SK-N-MC (cell line): ENCODE results near the gene FDX1.

ENCODE experiments used
- EZH2 ChIP-seq: fragments of 200-600 bp; sonication (generic); IDR thresholded peaks from one replicate; pipeline ENCODE4 v1.6.1; 2017; ENCODE audit warnings: antibody characterized with exemption
- FOXP2 ChIP-seq: optimal IDR thresholded peaks from 2 replicates; pipeline ENCODE3; 2011; ENCODE audit warnings: mild to moderate bottlenecking, moderate library complexity; ENCODE audit not compliant: insufficient read depth; ENCODE audit errors: extremely low read length, control extremely low read depth
- POLR2AphosphoS5 ChIP-seq: IDR thresholded peaks from 2 replicates; pipeline ENCODE4 v1.6.1; 2012; ENCODE audit warnings: mild to moderate bottlenecking, low read depth, low read length, borderline replicate concordance

GRCh38 chr11:110424775-110425444 lies 4.8 kb upstream of the FDX1 start:
- TF ChIP-seq EZH2 (no peak), POLR2AphosphoS5 (no peak), FOXP2 (no peak)
